GM18861 (cell line): ENCODE measurements around the gene APBA2.

Experiments
- ATAC-seq: cut with Tn5 transposase; IDR thresholded peaks from one replicate; pipeline ENCODE4 v1.9.1; 2021; ENCODE audit not compliant: unreplicated experiment

APBA2 gene

DNA sequence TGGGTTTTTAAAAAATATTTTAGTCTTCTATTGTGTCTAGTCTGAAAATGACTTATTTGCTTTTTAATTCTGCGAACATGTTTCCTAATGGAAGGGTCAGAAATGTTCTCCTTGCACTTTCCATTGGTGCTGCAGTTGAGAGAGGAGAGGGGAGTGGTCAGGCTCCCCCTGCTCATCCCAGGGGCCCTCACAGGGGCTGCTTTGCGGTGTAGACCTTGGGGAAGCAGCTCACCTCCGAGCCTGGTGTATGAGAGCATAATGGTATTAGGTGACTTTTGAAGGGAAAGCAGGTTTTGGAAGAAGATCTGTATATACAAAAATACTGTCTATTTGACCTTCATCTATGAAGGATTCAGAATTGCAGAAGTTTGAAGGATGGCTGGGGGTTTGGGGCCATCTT is 28.3 kb downstream of the APBA2 start:
- ATAC-seq, result no peak

DNA sequence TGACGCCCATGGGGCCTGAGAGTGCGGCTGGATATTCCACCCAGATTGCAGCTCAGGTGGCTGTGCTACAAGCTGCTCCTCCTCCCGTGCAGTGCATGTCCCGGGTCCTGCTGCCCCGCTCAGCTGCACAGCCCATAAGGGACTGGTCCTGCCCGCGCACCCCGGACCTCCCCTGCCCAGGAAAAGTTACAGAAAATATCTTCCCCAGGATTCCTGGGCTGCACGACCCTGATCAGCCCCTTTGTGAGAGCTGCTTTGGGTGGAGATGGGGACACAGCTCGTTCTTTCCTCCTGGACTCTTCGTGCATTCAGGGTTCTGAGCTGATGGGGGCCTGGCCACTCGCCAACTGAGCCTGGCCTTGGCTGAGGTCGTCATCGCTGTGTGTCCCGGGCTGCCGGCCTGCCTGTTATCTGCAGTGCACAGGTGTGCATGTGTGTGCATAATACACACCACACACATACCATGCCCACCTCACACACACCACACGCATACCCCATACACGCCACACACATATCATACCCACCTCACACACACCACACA is 28.8 kb downstream of the APBA2 start:
- ATAC-seq, result no peak

DNA sequence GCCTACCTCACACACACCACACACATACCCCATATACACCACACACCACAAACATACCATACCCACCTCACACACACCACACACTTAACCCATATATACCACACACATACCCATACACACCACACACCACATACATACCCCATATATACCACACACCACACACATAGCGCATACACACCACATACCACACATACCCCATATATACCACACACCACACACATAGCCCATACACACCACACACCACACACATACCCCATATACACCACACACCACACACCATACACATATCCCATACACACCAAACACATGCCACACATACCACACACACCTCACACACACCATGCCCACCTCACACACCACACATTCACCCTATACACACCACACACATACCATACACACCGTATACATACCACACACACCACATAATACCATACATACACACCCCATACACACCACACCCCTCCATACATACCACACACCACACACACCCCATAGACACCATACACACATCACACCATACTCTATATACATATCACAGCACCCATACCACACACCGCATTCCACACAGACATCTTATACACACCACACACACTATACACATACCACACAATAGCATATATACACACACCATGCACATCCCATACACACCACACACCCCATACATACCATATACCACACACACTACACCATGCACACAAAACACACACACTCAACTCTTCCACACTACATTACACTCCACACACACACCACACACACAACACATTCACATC is 29.5 kb downstream of the APBA2 start:
- no peak for ATAC-seq

DNA sequence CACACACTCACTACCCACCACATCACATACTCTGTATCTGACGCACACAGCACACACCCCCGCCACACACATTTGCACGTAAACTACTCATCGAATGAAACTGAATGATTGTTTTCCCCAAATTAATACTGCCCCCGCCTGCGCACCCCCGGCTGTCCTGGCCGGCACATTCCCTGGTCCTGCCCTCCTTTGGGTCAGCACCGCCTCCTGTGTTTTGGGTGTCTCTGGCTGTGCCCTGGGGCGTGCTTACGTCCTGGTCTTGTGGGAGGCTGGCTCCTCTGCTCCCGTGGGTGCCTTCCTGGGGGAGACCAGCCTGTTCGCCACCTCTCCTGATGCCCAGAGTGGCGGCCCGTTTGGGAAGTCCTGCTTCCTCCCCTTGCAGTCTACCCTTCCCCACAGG is 30.2 kb downstream of the APBA2 start:
- ATAC-seq, result no peak

DNA sequence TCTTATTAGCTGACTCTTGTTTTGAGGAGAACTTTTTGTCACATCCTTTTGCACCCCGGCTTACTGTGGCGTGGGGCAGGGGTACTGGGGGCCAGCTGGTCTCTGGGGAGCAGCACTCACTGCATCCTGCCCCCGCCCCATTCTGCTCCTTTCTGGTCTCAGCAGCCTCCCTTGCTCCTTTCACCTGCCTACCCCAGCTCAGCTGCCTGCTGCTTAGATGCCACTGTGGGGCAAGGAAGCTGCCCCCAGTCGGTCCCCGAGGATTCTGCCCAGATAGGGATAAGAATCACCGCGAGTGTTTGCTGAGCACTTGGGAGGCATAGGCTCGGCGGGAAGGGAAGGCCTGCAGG is 32.0 kb downstream of the APBA2 start:
- ATAC-seq, result no peak

DNA sequence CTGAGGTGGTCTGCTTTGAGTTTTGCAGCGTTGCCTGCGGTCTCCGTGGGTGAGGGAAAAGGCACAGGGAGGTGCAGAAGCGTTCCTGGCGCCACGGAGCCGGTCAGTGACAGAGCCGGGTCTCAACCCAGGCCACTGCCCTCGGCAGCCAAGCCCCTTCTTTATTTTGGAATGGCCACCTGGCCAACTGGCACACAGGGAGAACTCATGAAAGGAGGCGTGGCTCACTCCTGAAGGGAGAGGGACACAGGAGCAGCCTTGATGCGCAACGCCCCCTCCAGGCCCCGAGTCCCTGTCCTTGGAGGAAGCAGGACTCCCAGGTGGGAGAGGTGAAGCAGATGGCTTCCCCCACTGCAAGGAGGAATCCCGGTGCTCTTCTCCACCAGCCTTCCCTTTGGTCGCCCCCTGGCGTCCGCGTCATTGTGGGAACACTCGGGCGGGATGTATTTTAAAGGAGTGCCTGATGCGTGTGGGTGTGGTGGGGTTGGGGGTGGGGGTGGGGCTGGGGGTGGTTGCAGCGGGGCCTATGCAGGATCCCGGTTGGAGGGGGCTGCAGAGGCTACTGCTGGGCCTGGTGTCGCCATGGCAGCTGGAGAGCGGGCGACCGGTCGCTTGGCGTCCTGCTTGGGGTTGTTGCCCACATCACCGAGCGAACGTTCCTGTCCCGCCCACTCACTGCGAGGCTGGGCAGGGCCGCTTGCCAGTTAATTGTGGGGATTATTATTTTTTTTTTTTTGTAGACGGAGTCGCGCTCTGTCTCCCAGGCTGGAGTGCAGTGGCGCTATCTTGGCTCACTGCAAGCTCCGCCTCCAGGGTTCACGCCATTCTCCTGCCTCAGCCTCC is 32.6 kb downstream of the APBA2 start:
- ATAC-seq, result no peak

DNA sequence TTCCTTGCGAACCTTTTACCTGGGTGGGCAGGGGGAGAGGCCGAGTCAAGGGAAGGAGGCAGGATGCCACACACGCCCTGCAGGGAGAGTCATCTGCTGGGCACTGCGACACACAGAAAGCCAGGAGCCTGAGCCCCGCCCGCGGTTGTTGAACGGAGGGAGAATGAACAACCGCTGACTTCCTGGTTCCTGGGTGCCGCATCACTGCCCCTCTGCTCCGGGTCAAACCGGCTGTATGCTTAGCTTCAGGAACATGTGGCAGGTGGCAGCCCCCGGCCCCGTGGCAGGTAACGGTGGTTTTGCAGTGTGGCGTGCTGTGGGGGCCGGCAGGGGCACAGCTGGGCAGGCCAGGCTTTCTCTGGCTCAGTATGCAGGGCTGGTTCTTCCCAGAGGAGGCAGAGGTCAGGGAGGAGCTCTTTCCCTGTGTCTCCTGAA is 33.4 kb downstream of the APBA2 start:
- ATAC-seq, result no peak

DNA sequence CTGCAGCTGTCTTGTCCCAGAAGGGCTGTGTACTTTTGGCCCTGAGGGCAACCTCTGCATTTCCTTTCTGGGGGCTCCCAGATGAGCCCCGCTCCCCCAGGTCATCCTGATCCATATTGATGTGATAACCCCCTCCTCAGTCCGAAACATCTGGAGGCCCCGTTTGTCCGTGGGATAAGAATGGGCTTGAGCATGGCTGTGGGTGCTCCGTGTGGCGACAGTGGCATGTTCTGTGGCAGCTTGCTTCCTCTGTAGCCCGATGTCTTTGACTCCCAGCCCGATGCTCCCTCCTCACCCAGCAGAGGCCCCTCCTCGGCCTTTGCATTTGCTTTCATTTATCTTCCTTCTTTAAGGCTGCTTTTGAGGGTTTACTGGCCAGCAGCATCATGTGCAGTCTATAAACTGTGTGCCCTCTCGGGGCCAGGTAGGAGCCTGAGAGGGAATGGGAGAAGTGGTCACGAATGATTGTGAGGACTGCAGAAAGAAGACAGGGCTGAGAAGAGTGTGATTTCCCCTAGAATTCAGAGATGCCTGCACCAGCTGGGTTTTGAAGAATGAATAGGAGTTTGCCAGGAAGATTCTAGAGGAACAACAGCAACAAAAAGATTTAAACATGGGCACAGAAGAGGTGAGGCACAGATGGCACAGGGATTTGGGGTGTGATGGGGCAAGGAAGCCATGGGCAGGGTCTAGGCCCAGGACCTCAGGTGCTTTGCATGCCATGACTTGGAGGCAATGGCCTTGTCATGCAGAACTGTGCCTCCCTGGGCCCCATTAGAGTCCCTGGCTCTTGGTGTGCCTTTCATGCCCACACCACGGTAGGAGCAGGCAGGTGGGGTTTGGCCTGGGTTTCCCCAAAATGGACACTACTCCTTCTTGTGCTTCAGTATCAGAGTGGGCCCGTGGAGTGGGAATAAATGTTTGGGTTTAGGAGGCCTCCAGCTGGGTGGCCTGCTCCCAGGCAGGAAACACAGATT is 34.2 kb downstream of the APBA2 start:
- ATAC-seq, result no peak

DNA sequence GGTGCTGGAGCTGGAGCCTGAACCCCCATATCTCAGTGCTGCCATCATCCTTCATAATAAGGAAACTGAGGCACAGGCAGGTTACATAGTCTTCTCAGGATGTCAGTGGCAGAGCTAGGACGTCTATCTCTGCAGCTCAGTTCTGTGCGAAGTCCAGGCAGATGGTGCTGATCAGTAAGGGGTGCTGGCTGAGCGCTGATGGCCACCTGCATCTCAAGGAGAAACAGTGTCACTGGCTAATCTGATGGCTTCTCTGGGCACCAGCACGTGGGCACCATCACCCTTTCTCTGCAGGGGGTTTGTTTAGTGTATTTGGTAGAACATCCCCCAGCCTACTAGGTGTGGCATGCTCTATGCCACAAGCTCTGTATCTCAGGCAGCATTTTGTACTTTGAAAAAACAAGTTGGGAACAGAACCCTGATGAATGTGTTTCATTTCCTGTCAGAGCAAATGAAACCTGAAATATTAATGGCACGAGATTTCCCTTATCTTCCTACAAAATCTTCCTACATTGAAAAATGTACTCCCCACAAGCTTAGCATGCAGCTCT is 35.1 kb downstream of the APBA2 start:
- no peak for ATAC-seq

DNA sequence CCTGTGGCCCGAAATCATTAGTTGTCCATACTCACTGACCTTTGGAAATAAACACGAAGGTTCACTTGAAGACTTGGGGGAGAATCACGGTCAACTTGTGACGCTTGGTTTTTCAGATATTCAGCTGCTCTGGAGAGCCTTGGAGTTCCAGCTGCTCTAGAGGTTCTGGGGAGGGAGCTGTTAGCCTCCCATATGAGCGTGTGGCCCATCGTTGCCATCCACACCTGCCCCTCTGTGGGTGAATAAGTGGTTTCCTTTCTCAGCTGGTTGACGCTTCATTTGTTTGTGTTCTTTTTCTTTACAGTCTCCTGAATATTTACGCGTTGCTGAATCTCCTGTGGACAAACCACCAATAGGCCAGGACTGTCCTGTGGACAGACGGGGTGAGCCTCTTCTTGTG is 35.6 kb downstream of the APBA2 start:
- ATAC-seq, result no peak

DNA sequence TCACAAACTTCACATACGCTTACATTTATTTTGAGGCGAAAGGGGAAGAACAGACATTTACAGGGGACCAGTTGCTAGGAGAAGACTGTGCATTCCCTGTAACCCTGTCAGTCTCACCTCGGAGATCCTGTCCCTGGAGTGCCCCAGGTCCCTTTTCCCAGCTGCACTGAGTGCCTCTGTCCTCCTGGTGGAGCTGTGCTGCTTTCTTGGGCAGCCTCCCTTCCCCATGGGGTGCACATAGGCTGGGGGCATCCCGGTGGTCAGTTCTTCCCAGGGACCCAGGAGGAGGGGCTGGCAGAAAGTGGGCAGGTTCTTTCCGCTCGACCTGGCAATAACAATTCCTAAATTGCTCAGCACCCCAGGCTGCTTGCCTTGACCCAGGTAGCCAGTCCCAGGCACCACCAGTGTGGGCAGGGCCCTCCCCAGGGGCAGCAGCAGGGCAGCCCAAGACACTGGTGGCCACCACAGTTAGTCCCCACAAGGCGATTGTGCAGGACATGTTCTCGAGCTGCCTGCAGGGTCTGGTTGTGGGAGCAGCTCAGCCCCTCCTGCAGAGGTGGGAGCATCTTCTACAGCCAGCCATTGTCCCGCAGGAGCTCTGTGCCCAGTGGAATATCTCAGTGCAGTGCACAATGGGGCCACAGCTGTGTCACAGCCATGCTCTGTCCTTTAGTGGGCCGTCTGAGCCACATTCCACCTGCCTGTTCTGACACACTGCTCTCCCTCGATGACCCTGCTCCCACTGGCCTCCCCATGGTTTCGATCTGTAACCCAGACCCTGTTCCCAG is 36.3 kb downstream of the APBA2 start:
- no peak for ATAC-seq

DNA sequence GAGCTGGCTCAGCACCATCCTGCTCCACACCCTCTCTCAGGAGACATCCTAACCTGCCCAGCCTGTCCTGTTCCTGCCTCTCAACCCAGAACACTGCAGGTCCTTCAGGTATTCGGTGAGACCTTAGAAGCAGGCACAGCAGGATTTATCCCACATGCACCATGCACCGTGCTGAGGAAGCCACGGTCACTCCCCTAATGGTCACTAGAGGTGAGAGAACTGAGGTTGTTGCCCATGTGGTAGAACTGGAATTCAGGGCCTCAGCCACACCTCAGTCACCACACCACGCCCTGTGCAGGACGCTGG is 36.9 kb downstream of the APBA2 start:
- ATAC-seq, result no peak

DNA sequence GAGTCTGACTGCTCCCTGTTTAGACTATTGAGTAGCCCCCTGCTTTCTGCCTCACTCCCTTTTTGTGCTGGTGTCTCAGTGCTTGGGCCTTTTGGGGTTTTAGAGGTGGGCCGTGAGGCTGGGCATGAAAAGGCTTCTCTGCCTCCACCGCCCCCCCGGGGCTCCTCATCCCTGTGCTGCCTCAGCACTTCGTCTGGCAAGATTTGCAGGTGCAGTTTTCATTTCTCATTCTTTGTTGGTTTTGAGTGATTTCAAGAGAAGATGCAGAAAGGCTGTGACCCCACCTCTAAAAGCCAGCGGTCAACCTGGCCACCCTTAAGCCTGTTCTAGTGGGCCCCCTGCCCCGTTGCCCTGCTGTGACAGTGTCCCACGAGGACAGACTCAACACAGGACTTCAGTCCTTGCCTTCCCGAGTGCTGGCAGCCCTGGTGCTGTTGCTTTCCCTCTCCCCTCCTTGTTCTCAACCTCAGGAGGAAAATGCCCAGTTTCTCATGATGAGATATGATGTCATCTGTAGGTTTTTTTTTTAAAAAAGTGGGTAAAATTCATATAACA is 38.0 kb downstream of the APBA2 start:
- no peak for ATAC-seq

DNA sequence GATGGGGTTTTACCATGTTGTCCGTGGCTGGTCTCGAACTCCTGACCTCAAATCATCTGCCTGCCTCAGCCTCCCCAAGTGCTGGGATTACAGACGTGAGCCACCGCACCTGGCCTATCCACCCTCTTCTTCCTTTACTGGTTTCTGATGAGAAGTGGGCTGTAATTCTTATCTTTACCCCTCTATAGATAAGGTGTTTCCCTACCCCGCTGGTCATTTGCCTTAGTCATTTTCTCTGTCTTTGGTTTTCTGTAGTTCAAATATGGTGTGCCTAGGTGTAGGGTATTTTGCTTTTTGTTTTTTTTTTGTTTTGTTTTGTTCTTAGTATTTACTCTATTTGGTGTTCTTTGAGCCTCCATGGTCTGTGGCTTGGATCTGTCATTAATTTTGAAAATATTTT is 41.3 kb downstream of the APBA2 start:
- ATAC-seq, result no peak

DNA sequence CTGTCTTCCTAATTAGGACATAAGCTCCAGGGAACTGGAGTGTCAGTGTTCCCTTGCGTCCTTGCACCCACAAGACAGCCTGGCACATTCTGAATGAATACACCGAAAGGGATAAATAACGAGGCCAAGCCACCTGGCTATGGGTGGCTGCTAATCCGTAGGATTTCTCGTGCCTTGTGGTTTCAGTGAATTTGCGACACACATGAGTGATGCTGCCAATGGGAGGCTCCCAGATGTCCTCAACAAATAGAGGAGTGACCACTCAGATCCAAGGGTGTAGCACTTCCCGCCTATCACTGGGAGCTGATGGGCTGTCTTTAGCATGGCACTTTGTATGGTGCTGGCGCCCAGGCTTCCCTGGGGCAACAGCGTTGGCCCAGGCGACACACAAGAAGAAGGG is 43.4 kb downstream of the APBA2 start:
- no peak for ATAC-seq

DNA sequence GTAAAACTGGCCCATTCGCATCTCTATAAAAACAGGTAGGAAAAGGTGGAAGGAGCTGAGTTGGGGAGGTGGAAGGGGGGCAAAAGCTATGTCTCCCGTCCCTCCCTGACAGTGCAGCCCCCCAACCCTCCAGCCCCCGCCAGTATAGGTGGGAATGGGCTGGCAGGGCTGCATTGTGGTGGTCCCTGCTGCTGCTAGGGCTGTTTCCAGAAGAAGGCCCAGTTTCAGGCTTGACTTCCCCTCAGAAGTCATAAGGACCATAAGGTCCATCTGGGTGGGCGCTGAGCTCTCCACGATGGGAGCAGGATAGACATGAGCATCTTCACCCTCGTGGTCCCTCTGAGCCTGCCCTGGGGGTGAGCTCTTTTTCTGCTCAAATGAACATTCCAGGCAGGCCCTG is 44.2 kb downstream of the APBA2 start:
- ATAC-seq, result no peak

DNA sequence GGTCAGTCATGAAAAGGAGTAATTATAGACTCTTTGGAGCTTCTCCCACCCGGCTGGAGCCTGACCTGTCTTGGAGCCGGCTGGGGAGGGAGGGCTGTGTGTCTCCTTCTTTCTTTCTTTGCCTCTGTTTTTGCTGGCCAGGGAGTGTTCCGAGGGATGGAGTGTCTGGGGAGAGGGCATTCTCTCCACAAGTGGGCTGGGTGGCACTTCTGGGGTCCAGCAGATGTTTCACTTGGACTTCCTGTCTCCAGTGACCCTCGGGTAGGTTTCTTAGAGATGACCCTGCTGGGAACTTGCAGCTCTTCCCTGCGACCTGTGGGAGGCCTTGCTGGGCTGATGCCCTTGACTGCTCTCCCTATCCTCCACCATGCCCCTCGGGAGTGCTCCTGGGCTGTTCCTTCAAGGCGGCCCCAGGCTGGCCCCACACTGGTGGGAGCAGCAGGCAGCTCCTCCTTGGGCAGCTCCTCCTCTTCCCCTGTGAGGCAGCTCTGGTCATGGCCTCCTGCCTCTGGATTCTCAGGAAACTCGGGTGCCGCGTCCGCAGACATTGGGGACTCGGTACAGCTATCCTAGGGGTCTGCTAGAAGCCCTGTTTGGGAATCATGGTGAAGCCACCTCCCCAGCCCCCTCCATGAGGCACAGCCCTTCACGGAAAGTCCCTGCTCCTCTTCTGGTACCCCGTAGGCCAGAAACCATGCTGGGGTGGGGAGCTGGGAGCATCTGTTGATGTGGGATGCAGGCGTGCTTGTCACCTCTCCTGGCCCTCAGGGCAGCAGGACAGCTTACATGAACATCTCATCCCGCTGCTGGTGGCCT is 44.9 kb downstream of the APBA2 start:
- no peak for ATAC-seq

DNA sequence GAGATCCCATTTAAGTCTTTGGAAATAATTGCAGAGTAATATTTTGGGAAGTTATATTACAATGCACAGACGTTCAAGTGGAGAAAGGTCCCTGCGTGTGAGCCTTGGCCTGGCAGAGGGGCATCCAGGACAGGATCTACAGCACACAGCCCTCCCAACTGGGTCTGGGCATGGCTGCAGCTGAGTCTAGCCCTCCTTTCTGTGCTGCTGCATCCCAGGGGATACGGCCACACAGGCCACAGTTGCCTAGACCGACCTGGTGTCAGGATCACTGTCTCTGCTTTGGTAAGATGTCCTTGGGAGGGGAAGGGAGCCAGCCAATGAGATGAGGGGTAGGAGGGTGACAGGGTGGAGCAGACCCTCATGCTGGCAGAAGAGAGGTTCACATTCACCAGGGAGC is 46.1 kb downstream of the APBA2 start:
- no peak for ATAC-seq

DNA sequence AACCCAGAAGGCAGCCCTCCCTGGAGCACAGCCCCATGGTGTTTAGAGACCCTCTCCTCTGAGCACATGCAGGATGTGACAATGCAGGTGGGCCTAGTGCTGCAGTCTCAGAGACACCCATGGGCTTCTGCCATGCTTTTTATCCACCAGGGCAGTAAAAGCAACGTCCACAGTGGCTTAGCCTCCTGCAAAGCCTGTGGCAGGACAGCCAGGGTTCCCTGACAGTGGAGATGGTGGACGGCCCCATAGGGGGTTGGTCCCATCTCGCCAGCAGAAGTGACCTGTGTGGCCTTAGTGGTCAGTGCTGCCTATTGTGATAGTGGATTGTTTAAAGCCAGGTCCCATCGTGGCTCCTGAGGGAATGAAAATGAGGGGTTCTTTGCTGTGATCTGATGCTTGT is 46.6 kb downstream of the APBA2 start:
- ATAC-seq, result no peak
